ENCODE measurements around the gene GGA1.

Gene GGA1

DNA sequence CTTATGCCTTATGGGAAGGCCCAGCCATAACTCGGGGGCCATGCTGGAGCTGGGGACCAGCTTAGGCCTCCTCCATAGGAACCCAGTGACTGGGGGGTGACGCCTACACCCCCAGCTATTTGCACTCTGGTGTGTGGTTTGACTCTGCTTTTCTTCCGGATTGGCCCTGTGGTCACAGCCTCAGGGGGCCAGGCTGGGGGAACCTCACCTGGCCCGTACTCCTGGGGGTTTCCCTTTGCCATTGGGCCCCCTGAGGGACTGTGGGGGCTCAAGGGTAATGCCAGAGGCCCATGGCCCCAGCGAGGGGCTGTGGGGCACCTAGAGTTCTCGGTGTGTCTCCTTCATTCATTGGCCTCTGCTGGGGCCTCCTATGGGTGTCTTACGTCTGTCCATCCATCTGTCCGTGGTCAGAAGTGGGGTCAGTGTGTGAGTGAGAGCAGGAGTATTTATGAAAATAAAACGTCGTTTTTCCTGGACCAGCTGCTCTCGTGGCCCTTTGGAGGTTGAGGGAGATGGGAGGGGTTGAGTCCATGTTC, 24.5 kb downstream of the GGA1 start:
- TF ChIP-seq, protein P1, sequence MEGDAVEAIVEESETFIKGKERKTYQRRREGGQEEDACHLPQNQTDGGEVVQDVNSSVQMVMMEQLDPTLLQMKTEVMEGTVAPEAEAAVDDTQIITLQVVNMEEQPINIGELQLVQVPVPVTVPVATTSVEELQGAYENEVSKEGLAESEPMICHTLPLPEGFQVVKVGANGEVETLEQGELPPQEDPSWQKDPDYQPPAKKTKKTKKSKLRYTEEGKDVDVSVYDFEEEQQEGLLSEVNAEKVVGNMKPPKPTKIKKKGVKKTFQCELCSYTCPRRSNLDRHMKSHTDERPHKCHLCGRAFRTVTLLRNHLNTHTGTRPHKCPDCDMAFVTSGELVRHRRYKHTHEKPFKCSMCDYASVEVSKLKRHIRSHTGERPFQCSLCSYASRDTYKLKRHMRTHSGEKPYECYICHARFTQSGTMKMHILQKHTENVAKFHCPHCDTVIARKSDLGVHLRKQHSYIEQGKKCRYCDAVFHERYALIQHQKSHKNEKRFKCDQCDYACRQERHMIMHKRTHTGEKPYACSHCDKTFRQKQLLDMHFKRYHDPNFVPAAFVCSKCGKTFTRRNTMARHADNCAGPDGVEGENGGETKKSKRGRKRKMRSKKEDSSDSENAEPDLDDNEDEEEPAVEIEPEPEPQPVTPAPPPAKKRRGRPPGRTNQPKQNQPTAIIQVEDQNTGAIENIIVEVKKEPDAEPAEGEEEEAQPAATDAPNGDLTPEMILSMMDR (IDR thresholded peaks at IDR 0.05; ENCODE audit: low read depth, low read length): no peak
- H3K27ac ChIP-seq: peak overlapping the region; percentile 71

DNA sequence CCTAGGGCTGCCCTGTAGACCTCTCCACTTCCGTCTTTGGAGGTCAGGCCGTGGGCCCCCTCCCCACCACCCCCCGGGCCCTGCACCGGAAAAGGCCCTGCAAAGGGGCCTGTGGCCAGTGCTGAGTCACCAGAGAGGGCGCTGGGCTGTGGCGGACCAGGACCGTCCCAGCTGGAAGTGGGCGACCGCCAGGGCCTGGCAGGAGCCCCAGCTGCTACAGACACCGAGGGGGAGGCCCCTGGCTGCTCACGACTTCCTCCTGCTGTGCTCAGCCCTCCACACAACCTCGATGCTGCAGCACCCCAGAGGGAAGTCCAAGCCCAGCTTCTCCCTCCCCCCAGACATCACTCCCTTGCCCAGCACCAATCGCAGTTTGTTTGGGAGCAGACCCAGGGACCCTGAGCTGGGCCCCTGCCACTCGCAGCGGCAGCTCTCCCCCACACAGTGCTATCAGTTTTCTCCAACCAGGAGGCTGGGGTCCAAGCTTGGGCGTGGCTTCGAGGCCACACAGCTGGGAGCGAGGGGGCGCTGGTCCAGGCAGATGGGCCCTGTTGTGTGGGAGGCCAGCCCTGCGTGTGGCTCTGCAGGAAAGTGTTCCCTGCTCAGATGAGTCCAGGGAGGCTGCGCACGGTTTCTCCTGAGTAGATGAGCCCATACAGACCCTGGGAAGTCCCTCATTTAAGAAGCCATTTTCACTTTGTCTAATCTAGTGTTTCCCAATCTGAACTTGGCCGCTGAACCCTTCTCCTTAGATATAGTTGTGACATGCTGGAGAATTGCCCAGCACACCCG, 25.2 kb downstream of the GGA1 start:
- Histone ChIP-seq H3K9me3 (ENCODE audit: severe bottlenecking) (no peaks in the 10 kb centered on the region), H3K4me3 (ENCODE audit: low read depth, low read length) (0 out of 2 replicates have a peak overlapping the region, but pooled peaks have one; percentile 13)
- DNase-seq: peak; percentile 71

More for the DNA sequence above, 24.5 kb downstream of the GGA1 start:
- Histone ChIP-seq H3K4me3 (ENCODE audit: low read depth, low read length) (no peak overlapping the region), H3K36me3 (no peaks in the 10 kb centered on the region; the same call in 1 of the 2 replicates), H3K9me3 (ENCODE audit: severe bottlenecking) (no peaks in the 10 kb centered on the region), H3K27me3 (ENCODE audit: insufficient read depth, low read depth, severe bottlenecking) (no peaks in the 10 kb centered on the region)
- no peak for DNase-seq

DNA sequence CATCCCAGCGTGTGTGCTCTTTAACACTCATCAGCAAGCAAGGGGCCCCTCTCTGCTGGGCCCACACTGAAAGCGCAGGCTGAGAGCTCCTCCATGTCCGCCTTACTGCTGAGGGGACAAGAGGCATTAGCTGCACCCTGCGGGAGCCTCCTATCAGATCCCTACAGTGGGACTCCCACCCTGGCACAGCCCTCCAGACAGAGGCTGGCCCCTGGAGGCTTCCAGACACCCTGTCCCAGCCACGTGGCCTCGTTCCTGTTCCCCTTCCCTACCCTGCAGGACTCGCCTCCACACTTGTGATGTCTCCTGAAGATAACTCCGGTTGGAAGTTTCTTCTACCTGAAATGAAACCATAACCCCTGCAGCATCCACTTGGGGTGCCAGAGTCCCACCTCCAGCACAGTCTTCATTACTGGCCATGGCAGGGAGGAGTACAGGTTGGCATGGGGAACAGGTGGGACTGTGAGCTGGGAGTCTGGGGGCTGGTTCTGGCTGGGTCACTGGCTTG, 25.8 kb downstream of the GGA1 start:
- DNase-seq: no peak
- H3K27me3 ChIP-seq (ENCODE audit: insufficient read depth, low read depth, severe bottlenecking): no peaks in the 10 kb centered on the region
- no peaks in the 10 kb centered on the region; the same call in 1 of the 2 replicates for H3K36me3 ChIP-seq
- H3K9me3 ChIP-seq (ENCODE audit: severe bottlenecking): no peaks in the 10 kb centered on the region
- TF ChIP-seq, protein P1 (IDR thresholded peaks at IDR 0.05; ENCODE audit: low read depth, low read length): no peak
- H3K27ac ChIP-seq: peak overlapping the region; percentile 71
- no peak overlapping the region for H3K4me3 ChIP-seq (ENCODE audit: low read depth, low read length)

More for the DNA sequence above, 25.2 kb downstream of the GGA1 start:
- Histone ChIP-seq H3K27ac (peak overlapping the region; percentile 71), H3K36me3 (no peaks in the 10 kb centered on the region; the same call in 1 of the 2 replicates), H3K27me3 (ENCODE audit: insufficient read depth, low read depth, severe bottlenecking) (no peaks in the 10 kb centered on the region)
- TF ChIP-seq, protein P1 (IDR thresholded peaks at IDR 0.05; ENCODE audit: low read depth, low read length): peak; percentile 43

DNA sequence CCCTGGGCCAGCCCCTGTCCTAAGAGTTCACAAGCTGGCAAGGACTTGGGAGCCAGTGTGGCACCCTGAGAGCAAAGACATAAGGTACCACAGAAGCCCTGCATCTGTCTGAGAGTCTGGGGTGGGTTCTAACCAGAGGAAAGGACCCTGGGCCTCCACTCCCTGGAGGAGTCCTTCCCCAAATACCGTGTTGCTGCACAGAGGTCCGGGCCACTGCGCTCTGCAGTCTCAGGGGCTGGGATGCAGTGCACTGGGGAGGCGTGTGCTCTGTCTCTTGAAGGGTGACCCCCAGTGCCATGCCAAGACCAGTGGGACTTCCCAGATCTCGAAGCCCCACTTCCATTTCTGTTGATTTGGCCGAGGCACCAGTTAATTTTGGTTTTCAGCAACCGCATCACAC, 26.5 kb downstream of the GGA1 start:
- DNase-seq: no peak
- TF ChIP-seq, protein P1 (IDR thresholded peaks at IDR 0.05; ENCODE audit: low read depth, low read length): no peak
- H3K4me3 ChIP-seq (ENCODE audit: low read depth, low read length): no peak overlapping the region
- no peaks in the 10 kb centered on the region for H3K9me3 ChIP-seq (ENCODE audit: severe bottlenecking)
- no peaks in the 10 kb centered on the region; the same call in 1 of the 2 replicates for H3K36me3 ChIP-seq
- H3K27me3 ChIP-seq (ENCODE audit: insufficient read depth, low read depth, severe bottlenecking): no peaks in the 10 kb centered on the region
- no peak overlapping the region for H3K27ac ChIP-seq

DNA sequence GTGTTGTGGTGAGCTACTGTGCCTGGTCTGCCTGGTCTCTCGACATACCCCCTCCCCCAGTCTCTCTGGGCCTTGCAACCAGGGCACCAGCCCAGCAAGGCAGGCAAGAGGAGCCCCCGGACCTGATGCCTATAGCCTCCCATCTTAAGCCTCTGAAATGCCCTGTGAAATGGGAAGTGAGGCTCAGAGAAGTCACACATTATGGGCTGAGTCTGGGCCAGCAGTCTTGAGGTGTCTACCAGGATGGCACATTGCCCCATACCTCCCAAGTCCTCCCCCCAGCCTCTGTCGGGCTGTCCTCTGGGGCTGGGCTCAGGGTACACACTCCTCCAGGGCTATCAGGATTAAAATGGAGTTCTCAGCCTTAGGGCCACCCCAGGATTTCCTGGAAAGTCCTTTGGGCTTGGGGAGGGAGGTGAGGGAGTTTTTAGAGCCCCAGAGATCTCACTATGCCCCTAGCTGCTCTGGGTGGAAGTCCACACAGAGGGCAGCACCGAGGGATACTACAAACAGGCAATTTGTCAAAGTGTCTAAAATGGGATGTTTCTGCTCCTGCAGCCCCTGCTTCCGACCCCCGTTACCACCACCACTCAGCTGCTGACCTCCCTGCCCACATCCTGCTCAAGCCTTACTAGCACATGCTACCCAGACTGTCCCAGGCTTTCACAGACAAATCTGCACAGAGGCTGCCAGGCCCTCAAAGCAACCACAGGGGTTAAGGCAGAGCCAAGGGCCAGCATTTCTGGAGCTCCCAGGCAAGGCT, 27.7 kb downstream of the GGA1 start:
- Histone ChIP-seq H3K36me3 (no peaks in the 10 kb centered on the region; the same call in 1 of the 2 replicates), H3K27ac (no peak overlapping the region), H3K9me3 (ENCODE audit: severe bottlenecking) (no peaks in the 10 kb centered on the region), H3K4me3 (ENCODE audit: low read depth, low read length) (no peak overlapping the region), H3K27me3 (ENCODE audit: insufficient read depth, low read depth, severe bottlenecking) (no peaks in the 10 kb centered on the region)
- TF ChIP-seq, protein P1 (IDR thresholded peaks at IDR 0.05; ENCODE audit: low read depth, low read length): no peak; the same call in 1 of the 2 replicates
- DNase-seq: no peak

Measured in WERI-Rb-1 (cell line).